AG04450 (cell line): Measurements from ENCODE around the gene FAM120AOS. TPM values are rescaled to one million over a fixed set of nuclear protein-coding genes. Genes with fewer than 3 reads are reported as not detected.
"Not testable (repeated sequence)": the region's sequence is repeated elsewhere in the genome, so short reads cannot be mapped to it uniquely, and the experiment has no call there.

Experiments
- CTCF ChIA-PET: fragments of 300-600, 350-600 bp; formaldehyde crosslinking; extraction: SDS; loops from one replicate; lab custom pipeline; 2022; ENCODE audit warnings: antibody characterized with exemption, inconsistent platforms; lab: Charles Lee
- POLR2A ChIA-PET: fragments of 350-600 bp; formaldehyde crosslinking; extraction: SDS; loops from one replicate; lab custom pipeline; 2021; ENCODE audit warnings: antibody characterized with exemption, inconsistent platforms; lab: Yijun Ruan, JAX
- DNase-seq: peaks from one replicate; pipeline ENCODE4 v3.0.0-alpha.2; 2011; ENCODE audit warnings: low read depth, low spot score
- H3K27ac ChIP-seq: one replicate; pipeline ENCODE4 v1.5.1; 2012; ENCODE audit warnings: low read depth, low read length, control low read depth
- H3K27me3 ChIP-seq: one replicate; pipeline ENCODE4 v1.6.0; 2012; ENCODE audit warnings: low read length; ENCODE audit not compliant: control insufficient read depth, insufficient read depth
- H3K4me3 ChIP-seq: 2 replicates; pipeline ENCODE4 v1.5.1; 2011; ENCODE audit warnings: mild to moderate bottlenecking, low read depth, low read length, control low read depth
- H3K9me3 ChIP-seq: 2 replicates; pipeline ENCODE4 v1.5.1; 2012; ENCODE audit warnings: low read length; ENCODE audit not compliant: control insufficient read depth, insufficient read depth
- CTCF ChIP-seq: IDR thresholded peaks from 2 replicates; pipeline ENCODE4 v1.5.1; 2011; ENCODE audit warnings: low read depth, low read length, control low read depth, inconsistent platforms
- polyA plus RNA-seq: library from polyadenylated mRNA; depleted of rRNA; stranded (reverse); fragments of >200 nt; gene quantifications from 2 replicates; pipeline ENCODE4 v1.2.3, GENCODE V29; 2011

Gene FAM120AOS
- polyA plus RNA-seq, 1 experiment = 42.9 TPM

DNA sequence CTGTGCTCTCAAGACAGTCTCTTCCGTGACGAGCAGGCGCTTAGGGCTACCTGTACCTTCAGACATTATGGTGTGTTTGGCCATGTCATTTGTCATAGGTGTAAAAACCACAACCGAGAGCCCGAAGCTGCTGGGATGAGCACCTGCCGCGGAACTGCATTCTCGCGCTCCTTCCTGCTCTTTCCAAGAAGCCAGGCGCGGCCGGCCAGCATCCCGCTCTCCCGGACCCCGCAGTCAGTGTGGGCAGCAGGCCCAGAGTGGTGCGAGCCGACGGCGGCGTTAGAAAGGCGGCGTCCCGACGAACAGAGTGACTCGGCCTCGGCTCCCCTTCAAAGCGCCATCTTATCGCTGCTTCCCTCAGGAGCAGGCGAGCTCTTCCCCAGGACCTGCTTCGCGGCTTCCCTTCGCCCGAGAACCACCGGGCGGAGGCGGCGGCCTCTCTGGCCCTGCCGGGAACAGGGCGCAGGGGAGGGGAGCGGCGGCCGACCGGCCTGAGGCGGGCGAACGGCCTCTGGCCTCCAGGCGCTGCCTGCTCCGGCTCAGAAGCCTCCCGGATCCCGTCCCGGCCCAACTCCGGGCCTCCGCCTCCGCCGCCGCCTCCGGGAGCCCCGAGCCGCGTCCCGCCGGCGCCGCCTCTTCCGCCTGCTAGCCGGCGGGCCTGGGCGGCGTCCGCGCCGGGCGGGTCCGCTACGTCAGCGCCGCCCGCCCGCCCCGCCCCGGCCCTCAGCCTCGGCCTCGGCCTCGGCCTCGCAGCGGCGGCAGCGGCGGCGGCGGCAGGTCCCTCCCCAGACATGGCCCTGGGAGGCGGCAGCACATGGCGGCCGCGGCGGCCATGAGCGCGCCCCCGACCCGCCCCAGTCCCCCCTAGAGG lies 2.2 kb downstream of the FAM120AOS start, which contains the start of gene FAM120A:
Gene FAM120A (plus strand): TSS at position 741 of the 871 bp plus-strand sequence. CDS start 231 bp downstream, outside the sequence.
- Histone ChIP-seq H3K4me3 (peak within 1 kb of the TSS; percentile 84), H3K9me3 (no peaks in the 10 kb centered on the region; the same call in 1 of the 2 replicates), H3K27ac (peak within 1 kb of the TSS; percentile 77), H3K27me3 (no peaks in the 10 kb centered on the region)
- no peak for TF ChIP-seq CTCF
- POLR2A ChIA-PET = interaction anchor here (0.6 to 2.0 kb wide), 2 partner anchors 48 to 115 kb away, joined by 3 to 13 read pairs; no protein-coding TSS in a partner anchor
- CTCF ChIA-PET = interaction anchor here (1.2 to 3.5 kb wide), 2 partner anchors 115 kb away, joined by 6 to 63 read pairs; no protein-coding TSS in a partner anchor
- DNase-seq = no peak

GRCh38 chr9:93447655-93448054 lies 5.7 kb downstream of the FAM120AOS start:
- no peak for TF ChIP-seq CTCF
- no peak for DNase-seq
- CTCF ChIA-PET = interaction anchor here (2.6 kb wide), 1 partner anchor 118 kb away, joined by 13 read pairs; no protein-coding TSS in a partner anchor
- Histone ChIP-seq H3K9me3 (no peaks in the 10 kb centered on the region; the same call in 1 of the 2 replicates), H3K27ac (no peak overlapping the region), H3K27me3 (no peaks in the 10 kb centered on the region), H3K4me3 (no peak overlapping the region)
- POLR2A ChIA-PET = no interaction called here

DNA sequence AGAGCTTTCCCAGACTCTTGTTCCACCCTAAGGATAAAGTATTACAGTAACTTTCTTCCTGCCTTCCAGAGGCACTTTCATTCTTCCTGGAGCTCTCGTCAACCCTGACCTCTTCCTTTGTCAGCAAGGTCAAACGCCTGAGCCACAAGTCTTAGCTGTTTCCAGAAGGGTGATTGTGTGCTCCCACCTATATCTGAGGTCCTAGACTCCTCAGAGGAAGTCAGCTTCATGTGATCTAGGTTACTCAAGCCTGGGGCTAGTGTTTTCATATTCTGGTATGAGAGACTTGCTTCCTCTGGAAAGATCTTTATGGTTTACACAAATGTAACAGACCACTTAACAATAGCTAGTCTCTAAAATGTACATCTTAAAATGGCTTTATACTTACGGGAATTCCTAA lies 7.3 kb downstream of the FAM120AOS start:
- CTCF ChIA-PET = interaction anchor here (1.8 kb wide), 1 partner anchor 120 kb away, joined by 7 read pairs; no protein-coding TSS in a partner anchor
- DNase-seq = no peak
- no peak overlapping the region for H3K27ac ChIP-seq
- no peak for TF ChIP-seq CTCF
- H3K27me3 ChIP-seq = no peaks in the 10 kb centered on the region
- H3K9me3 ChIP-seq = no peaks in the 10 kb centered on the region
- no peak overlapping the region for H3K4me3 ChIP-seq
- POLR2A ChIA-PET = no interaction called here

DNA sequence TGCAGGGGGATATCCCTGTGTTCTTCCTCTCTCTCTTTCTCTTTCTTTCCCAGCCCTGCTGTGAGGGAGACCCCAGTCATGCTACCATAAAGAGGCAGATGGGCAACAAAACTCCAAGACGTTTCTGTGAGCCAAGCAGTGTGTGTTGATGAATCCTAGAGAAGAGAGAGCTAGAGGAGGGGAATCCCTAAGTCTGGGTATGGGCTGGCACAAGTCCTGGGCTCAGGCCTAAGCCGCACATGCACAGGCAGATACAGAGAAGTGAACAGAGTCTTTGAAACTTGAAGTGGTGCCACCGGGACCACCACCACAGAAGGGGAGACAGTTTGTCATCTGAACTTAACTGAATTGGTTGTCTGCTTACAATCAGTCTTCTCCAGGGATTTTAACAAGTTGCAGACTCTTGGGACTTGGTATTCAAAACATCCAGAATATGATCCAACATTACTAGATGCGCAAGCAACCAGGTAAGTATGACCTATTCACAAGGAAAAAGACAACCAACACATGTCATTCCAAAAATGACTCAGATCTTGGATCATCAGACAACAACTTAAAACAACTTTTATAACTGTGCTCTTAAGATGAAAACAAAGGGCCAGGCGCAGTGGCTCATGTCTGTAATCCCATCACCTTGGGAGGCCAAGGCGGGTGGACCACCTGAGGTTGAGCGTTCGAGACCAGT lies 12.3 kb downstream of the FAM120AOS start:
- Histone ChIP-seq H3K9me3 (no peaks in the 10 kb centered on the region), H3K27me3 (no peaks in the 10 kb centered on the region), H3K27ac (no peak overlapping the region), H3K4me3 (no peak overlapping the region)
- no peak for TF ChIP-seq CTCF
- ChIA-PET CTCF (no interaction called here), POLR2A (no interaction called here)
- no peak for DNase-seq

DNA sequence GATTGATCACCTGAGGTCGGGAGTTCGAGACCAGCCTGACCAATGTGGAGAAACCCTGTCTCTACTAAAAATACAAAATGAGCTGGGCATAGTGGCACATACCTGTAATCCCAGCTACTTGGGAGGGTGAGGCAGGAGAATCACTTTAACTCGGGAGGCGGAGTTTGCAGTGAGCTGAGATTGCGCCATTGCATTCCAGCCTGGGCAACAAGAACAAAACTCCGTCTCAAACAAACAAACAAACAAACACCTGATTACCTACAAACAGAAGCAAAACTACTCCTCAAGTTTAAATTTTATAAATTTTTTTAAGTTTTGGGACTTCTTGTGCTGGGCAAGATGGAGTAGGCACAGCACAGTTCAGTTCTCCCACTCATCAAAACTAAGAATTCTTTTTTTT lies 14.1 kb downstream of the FAM120AOS start:
- H3K27me3 ChIP-seq, H3K27ac ChIP-seq, POLR2A ChIA-PET, H3K9me3 ChIP-seq, DNase-seq, CTCF ChIA-PET, H3K4me3 ChIP-seq: not testable (repeated sequence)
